Smooth muscle cell (in vitro differentiated cells): ENCODE measurements around the gene GIGYF2. TPM values are rescaled to one million over a fixed set of nuclear protein-coding genes. Genes with fewer than 3 reads are reported as not detected.

Experiments used
- DNase-seq: peaks from one replicate; lab custom pipeline; 2025; ENCODE audit not compliant: unreplicated experiment; lab: John Stamatoyannopoulos, UW
- H2AFZ ChIP-seq: fragments of 200-600 bp; sonication (generic); 2 replicates; pipeline ENCODE4 v1.6.0; 2016; ENCODE audit warnings: antibody characterized with exemption, low read depth, mild to moderate bottlenecking
- H3F3A ChIP-seq: fragments of 200-600 bp; sonication (generic); 2 replicates; pipeline ENCODE4 v1.6.0; 2017; ENCODE audit warnings: antibody characterized with exemption, low read depth
- H3K27ac ChIP-seq: fragments of 200-600 bp; sonication (generic); 2 replicates; pipeline ENCODE4 v1.5.1; 2016; ENCODE audit warnings: low read depth, mild to moderate bottlenecking
- H3K27me3 ChIP-seq: fragments of 200-600 bp; sonication (generic); 2 replicates; pipeline ENCODE4 v1.6.1; 2016; ENCODE audit warnings: low read depth, mild to moderate bottlenecking
- H3K36me3 ChIP-seq: fragments of 200-600 bp; sonication (generic); 2 replicates; pipeline ENCODE4 v1.5.1; 2016; ENCODE audit warnings: low read depth
- H3K4me1 ChIP-seq: fragments of 200-600 bp; sonication (generic); 2 replicates; pipeline ENCODE4 v1.5.1; 2016; ENCODE audit warnings: low read depth
- H3K4me2 ChIP-seq: fragments of 200-600 bp; sonication (generic); 2 replicates; pipeline ENCODE4 v1.6.0; 2016; ENCODE audit warnings: mild to moderate bottlenecking
- H3K4me3 ChIP-seq: fragments of 200-600 bp; sonication (generic); 2 replicates; pipeline ENCODE4 v1.5.1; 2016; ENCODE audit warnings: mild to moderate bottlenecking
- H3K79me2 ChIP-seq: fragments of 200-600 bp; sonication (generic); 2 replicates; pipeline ENCODE4 v1.6.0; 2016; ENCODE audit warnings: low read depth, mild to moderate bottlenecking
- H3K9ac ChIP-seq: fragments of 200-600 bp; sonication (generic); 2 replicates; pipeline ENCODE4 v1.6.0; 2016; ENCODE audit warnings: low read depth
- H3K9me3 ChIP-seq: fragments of 200-600 bp; sonication (generic); replicated peaks from 2 replicates; pipeline ENCODE4 v1.5.1; 2016; ENCODE audit warnings: low read depth
- H4K20me1 ChIP-seq: fragments of 200-600 bp; sonication (generic); 2 replicates; pipeline ENCODE4 v1.6.0; 2016; ENCODE audit warnings: low read depth
- CTCF ChIP-seq: fragments of 200-600 bp; sonication (generic); IDR thresholded peaks from 2 replicates; pipeline ENCODE4 v1.5.1; 2017; ENCODE audit warnings: borderline replicate concordance, mild to moderate bottlenecking, antibody characterized with exemption; ENCODE audit not compliant: insufficient read depth, poor library complexity, severe bottlenecking
- WGBS: methylation state at CpG from one replicate; pipeline ENCODE4 v1.1.7; 2016; ENCODE audit warnings: low lambda C conversion rate; 5-methylcytosine and 5-hydroxymethylcytosine counted together
- polyA plus RNA-seq: library from polyadenylated mRNA; unstranded; fragments of >200 nt; fragmentation: Nextera tagmentation; extraction: Ambion mirVana; gene quantifications from 2 replicates; pipeline ENCODE4 v1.2.1, GENCODE V29; 2016
- small RNA-seq: library from RNA; depleted of rRNA; stranded (forward); fragments of <200 nt; gene quantifications from one replicate; pipeline ENCODE3, GENCODE V24; 2014
- total RNA-seq: library from RNA; depleted of rRNA; stranded (reverse); fragments of >200 nt; gene quantifications from 2 replicates; pipeline ENCODE4 v1.2.3, GENCODE V29; 2014

GIGYF2 gene
- total and polyA plus RNA-seq, 2 experiments from 2014 or later = 16.2 to 57.6 TPM

GRCh38 chr2:232908695-232909094 is 211.6 kb downstream of the GIGYF2 start:
- 35% methylated on average over 6 of the region's 6 CpGs for WGBS
- no peak for DNase-seq

More at GRCh38 chr2:232908695-232909094, 211.6 kb downstream of the GIGYF2 start:
- no peaks in the 10 kb centered on the region for H3F3A ChIP-seq
- H3K36me3 ChIP-seq = no peaks in the 10 kb centered on the region
- H3K9me3 ChIP-seq = no peaks in the 10 kb centered on the region
- H4K20me1 ChIP-seq = no peaks in the 10 kb centered on the region
- H3K27me3 ChIP-seq = no peaks in the 10 kb centered on the region
- no peak overlapping the region for H3K4me3 ChIP-seq
- H3K79me2 ChIP-seq = no peaks in the 10 kb centered on the region
- no peak overlapping the region for H2AFZ ChIP-seq
- no peak overlapping the region for H3K27ac ChIP-seq
- H3K4me1 ChIP-seq = peaks cover 5% of the 10 kb centered on the region
- no peak overlapping the region for H3K4me2 ChIP-seq
- no peak overlapping the region for H3K9ac ChIP-seq
- no peak for TF ChIP-seq CTCF

Small RNAs within 50 kb of the gene (small RNA-seq; reads per million reads assigned to genes)
- gene RF00019 = not detected
- 0.47 reads per million, percentile 16 among the genes with 10 or more reads in this experiment for gene RN7SL359P
- not detected for gene RNU6-107P

Other genes with a start within 250 kb of the GIGYF2 start
- gene ALPI, start 241.2 kb upstream of the GIGYF2 start, total RNA-seq = not detected in 2 replicates
- gene ALPI, start 241.2 kb upstream of the GIGYF2 start, polyA plus RNA-seq = not detected in 2 replicates
- not detected in 2 replicates for gene ECEL1, start 209.5 kb upstream of the GIGYF2 start, total RNA-seq
- gene ECEL1, start 209.5 kb upstream of the GIGYF2 start, polyA plus RNA-seq = not detected in 2 replicates
- gene PRSS56, start 176.9 kb upstream of the GIGYF2 start, total RNA-seq = not detected in 2 replicates
- gene PRSS56, start 176.9 kb upstream of the GIGYF2 start, polyA plus RNA-seq = 0.24 TPM in 1 of 2 replicates, not detected in the other
- not detected in 2 replicates for gene CHRND, start 171.2 kb upstream of the GIGYF2 start, total RNA-seq
- gene CHRND, start 171.2 kb upstream of the GIGYF2 start, polyA plus RNA-seq = not detected in 2 replicates
- gene CHRNG, start 157.6 kb upstream of the GIGYF2 start, total RNA-seq = 0.58 TPM in 1 of 2 replicates, not detected in the other
- 0.84 TPM in 1 of 2 replicates, not detected in the other for gene CHRNG, start 157.6 kb upstream of the GIGYF2 start, polyA plus RNA-seq
- 7.4 and 8.1 TPM in 2 replicates for gene TIGD1, start 146.8 kb upstream of the GIGYF2 start, total RNA-seq
- 1.9 and 2.9 TPM in 2 replicates for gene TIGD1, start 146.8 kb upstream of the GIGYF2 start, polyA plus RNA-seq
- 83.1 and 110 TPM in 2 replicates for gene EIF4E2, start 146.6 kb upstream of the GIGYF2 start, total RNA-seq
- 189 and 194 TPM in 2 replicates for gene EIF4E2, start 146.6 kb upstream of the GIGYF2 start, polyA plus RNA-seq
- gene EFHD1, start 63.7 kb upstream of the GIGYF2 start, total RNA-seq = 6.4 and 7.7 TPM in 2 replicates
- 19.2 and 25.1 TPM in 2 replicates for gene EFHD1, start 63.7 kb upstream of the GIGYF2 start, polyA plus RNA-seq
- gene KCNJ13, start 79.2 kb downstream of the GIGYF2 start, total RNA-seq = 0.13 TPM in 1 of 2 replicates, not detected in the other
- 1.2 TPM in 1 of 2 replicates, not detected in the other for gene KCNJ13, start 79.2 kb downstream of the GIGYF2 start, polyA plus RNA-seq
- 0.13 and 0.18 TPM in 2 replicates for gene SNORC, start 172.9 kb downstream of the GIGYF2 start, total RNA-seq
- 0.78 and 1.2 TPM in 2 replicates for gene SNORC, start 172.9 kb downstream of the GIGYF2 start, polyA plus RNA-seq